ENCODE measurements around the gene CLCN7. TPM values are rescaled to one million over a fixed set of nuclear protein-coding genes. Genes with fewer than 3 reads are reported as not detected.

Gene CLCN7
- total and polyA plus RNA-seq, 2 of the 13 experiments (the other 11 are each of a cell fraction or from before 2014, with no cell fraction given): 24.6 to 25.1 TPM

DNA sequence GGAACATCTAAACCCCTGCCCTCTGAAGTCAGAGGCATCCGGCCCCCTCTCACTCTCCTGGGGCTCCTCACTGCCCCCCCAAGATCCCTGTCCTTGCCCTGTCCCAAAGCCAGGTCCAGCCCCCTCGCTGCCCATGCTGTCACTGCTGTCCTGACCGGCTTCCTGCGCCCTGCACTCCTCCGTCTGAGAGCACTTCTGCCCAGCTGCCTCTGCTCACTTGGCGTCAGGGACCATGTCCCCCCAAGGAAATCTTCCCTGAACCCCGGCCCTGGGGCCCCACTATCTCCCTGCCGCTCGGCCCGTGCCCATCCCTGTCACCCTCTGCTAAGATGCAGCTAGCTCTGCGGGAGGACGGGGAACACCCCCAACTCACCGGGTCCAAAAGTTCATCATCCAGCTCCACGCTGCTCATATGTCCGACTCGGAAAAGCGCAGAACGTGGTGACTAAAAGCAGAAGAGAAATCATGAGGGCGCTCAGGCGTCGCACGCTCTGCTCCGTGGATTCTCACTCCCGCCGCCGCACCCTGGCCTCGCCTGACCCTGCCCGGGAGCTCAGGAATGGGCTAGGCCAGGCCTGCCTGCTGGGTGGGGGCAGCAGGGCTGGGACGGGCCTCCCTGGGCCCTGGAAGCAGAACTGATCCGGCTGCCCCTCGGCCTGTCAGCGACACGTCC is 9.8 kb downstream of the CLCN7 start:
- H3K9me3 ChIP-seq (ENCODE audit: low read length): no peaks in the 10 kb centered on the region
- ChIA-PET CTCF (ENCODE audit: low intra/inter-chr PET ratio, low total read pairs) (no interaction called here), POLR2A (no interaction called here)
- peaks cover 12% of the 10 kb centered on the region for H3K79me2 ChIP-seq (ENCODE audit: insufficient read depth, low read length)
- H3K9ac ChIP-seq (ENCODE audit: insufficient read depth, low read depth, low read length): no peak overlapping the region
- 97% methylated on average over 31 of the region's 33 CpGs for WGBS (ENCODE audit: low lambda C conversion rate)
- H3K27me3 ChIP-seq (ENCODE audit: control insufficient read depth in 1 of 2, insufficient read depth in 2 of 2, low read length in 2 of 2): no peaks in the 10 kb centered on the region
- no peak for FAIRE-seq
- H3K27ac ChIP-seq (ENCODE audit: extremely low read length, insufficient read depth, low read length): no peak overlapping the region
- H2AFZ ChIP-seq (ENCODE audit: low read length): no peak overlapping the region
- TF ChIP-seq, protein P1, sequence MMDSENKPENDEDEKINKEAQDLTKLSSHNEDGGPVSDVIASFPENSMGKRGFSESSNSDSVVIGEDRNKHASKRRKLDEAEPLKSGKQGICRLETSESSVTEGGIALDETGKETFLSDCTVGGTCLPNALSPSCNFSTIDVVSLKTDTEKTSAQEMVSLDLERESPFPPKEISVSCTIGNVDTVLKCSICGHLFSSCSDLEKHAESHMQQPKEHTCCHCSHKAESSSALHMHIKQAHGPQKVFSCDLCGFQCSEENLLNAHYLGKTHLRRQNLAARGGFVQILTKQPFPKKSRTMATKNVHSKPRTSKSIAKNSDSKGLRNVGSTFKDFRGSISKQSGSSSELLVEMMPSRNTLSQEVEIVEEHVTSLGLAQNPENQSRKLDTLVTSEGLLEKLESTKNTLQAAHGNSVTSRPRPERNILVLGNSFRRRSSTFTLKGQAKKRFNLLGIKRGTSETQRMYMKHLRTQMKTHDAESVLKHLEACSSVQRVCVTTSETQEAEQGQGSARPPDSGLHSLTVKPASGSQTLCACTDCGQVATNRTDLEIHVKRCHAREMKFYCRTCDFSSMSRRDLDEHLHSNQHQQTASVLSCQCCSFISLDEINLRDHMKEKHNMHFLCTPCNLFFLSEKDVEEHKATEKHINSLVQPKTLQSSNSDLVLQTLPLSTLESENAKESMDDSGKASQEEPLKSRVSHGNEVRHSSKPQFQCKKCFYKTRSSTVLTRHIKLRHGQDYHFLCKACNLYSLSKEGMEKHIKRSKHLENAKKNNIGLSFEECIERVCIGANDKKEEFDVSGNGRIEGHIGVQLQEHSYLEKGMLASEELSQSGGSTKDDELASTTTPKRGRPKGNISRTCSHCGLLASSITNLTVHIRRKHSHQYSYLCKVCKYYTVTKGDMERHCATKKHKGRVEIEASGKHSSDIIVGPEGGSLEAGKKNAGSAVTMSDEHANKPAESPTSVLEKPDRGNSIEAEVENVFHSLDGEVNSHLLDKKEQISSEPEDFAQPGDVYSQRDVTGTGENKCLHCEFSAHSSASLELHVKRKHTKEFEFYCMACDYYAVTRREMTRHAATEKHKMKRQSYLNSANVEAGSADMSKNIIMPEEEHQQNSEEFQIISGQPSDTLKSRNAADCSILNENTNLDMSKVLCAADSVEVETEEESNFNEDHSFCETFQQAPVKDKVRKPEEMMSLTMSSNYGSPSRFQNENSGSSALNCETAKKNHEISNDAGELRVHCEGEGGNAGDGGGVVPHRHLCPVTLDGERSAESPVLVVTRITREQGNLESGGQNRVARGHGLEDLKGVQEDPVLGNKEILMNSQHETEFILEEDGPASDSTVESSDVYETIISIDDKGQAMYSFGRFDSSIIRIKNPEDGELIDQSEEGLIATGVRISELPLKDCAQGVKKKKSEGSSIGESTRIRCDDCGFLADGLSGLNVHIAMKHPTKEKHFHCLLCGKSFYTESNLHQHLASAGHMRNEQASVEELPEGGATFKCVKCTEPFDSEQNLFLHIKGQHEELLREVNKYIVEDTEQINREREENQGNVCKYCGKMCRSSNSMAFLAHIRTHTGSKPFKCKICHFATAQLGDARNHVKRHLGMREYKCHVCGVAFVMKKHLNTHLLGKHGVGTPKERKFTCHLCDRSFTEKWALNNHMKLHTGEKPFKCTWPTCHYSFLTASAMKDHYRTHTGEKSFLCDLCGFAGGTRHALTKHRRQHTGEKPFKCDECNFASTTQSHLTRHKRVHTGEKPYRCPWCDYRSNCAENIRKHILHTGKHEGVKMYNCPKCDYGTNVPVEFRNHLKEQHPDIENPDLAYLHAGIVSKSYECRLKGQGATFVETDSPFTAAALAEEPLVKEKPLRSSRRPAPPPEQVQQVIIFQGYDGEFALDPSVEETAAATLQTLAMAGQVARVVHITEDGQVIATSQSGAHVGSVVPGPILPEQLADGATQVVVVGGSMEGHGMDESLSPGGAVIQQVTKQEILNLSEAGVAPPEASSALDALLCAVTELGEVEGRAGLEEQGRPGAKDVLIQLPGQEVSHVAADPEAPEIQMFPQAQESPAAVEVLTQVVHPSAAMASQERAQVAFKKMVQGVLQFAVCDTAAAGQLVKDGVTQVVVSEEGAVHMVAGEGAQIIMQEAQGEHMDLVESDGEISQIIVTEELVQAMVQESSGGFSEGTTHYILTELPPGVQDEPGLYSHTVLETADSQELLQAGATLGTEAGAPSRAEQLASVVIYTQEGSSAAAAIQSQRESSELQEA (CRISPR knock-in tag; IDR thresholded peaks at IDR 0.05; ENCODE audit: not compliant biosample characterization): no peak
- TF ChIP-seq, protein P2, sequence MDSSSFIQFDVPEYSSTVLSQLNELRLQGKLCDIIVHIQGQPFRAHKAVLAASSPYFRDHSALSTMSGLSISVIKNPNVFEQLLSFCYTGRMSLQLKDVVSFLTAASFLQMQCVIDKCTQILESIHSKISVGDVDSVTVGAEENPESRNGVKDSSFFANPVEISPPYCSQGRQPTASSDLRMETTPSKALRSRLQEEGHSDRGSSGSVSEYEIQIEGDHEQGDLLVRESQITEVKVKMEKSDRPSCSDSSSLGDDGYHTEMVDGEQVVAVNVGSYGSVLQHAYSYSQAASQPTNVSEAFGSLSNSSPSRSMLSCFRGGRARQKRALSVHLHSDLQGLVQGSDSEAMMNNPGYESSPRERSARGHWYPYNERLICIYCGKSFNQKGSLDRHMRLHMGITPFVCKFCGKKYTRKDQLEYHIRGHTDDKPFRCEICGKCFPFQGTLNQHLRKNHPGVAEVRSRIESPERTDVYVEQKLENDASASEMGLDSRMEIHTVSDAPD (CRISPR knock-in tag; IDR thresholded peaks at IDR 0.05): no peak
- TF ChIP-seq, protein P3, sequence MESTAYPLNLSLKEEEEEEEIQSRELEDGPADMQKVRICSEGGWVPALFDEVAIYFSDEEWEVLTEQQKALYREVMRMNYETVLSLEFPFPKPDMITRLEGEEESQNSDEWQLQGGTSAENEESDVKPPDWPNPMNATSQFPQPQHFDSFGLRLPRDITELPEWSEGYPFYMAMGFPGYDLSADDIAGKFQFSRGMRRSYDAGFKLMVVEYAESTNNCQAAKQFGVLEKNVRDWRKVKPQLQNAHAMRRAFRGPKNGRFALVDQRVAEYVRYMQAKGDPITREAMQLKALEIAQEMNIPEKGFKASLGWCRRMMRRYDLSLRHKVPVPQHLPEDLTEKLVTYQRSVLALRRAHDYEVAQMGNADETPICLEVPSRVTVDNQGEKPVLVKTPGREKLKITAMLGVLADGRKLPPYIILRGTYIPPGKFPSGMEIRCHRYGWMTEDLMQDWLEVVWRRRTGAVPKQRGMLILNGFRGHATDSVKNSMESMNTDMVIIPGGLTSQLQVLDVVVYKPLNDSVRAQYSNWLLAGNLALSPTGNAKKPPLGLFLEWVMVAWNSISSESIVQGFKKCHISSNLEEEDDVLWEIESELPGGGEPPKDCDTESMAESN (CRISPR knock-in tag; conservative IDR thresholded peaks at IDR 0.05): no peak
- TF ChIP-seq ZNF547 (CRISPR knock-in tag; IDR thresholded peaks at IDR 0.05): no peak
- TF ChIP-seq ZNF264 (CRISPR knock-in tag; IDR thresholded peaks at IDR 0.05): no peak
- no peak for TF ChIP-seq ZNF3 (CRISPR knock-in tag; IDR thresholded peaks at IDR 0.05)
- TF ChIP-seq, protein P4, sequence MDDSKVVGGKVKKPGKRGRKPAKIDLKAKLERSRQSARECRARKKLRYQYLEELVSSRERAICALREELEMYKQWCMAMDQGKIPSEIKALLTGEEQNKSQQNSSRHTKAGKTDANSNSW (CRISPR knock-in tag; IDR thresholded peaks at IDR 0.05; ENCODE audit: borderline replicate concordance): no peak
- TF ChIP-seq NCOA5 (CRISPR knock-in tag; IDR thresholded peaks at IDR 0.05): no peak
- no peak for TF ChIP-seq SIX4 (CRISPR knock-in tag; IDR thresholded peaks at IDR 0.05)
- TF ChIP-seq ZMYM3 (CRISPR knock-in tag; IDR thresholded peaks at IDR 0.05): no peak
- no peak for TF ChIP-seq MATR3 (CRISPR knock-in tag; IDR thresholded peaks at IDR 0.05)
- TF ChIP-seq ZKSCAN1 (IDR thresholded peaks at IDR 0.05; ENCODE audit: low read length): no peak
- H3K4me2 ChIP-seq (ENCODE audit: low read depth, low read length): no peak overlapping the region
- no peak for ATAC-seq
- BruUV-seq (replicated peaks): no TSS peak
- no peak for DNase-seq (ENCODE audit: low spot score)
- intact Hi-C loops (cut with micrococcal nuclease; ENCODE audit: unreplicated experiment): no loop called here
- H3K4me3 ChIP-seq (replicated peaks in 1 of 3; ENCODE audit: insufficient read depth in 1 of 3, low read depth in 2 of 3, low read length in 3 of 3): no peak overlapping the region
- peaks cover 8 to 10% of the 10 kb centered on the region in 2 experiments; a peak in 3 of 5 replicates for H3K36me3 ChIP-seq (replicated peaks in 1 of 2; ENCODE audit: control insufficient read depth in 1 of 2, insufficient read depth in 2 of 2, low read length in 2 of 2)
- no peaks in the 10 kb centered on the region for H4K20me1 ChIP-seq (ENCODE audit: insufficient read depth, low read length)
- 0 out of 2 replicates have a peak, but pooled peaks cover under 1% of the 10 kb centered on the region for H3K4me1 ChIP-seq (ENCODE audit: insufficient read depth, low read length)
- in situ Hi-C loops (cut with HindIII; ENCODE audit: extremely low pct_ligation_motif_present, low pct_unique_long_range_greater_than_20kb): no loop called here
